ENCODE results near the gene ZPBP.
"Not testable (repeated sequence)": the region's sequence is repeated elsewhere in the genome, so short reads cannot be mapped to it uniquely, and the experiment has no call there.

- not testable (repeated sequence) for TF ChIP-seq CTCF (conservative IDR thresholded peaks at IDR 0.05; ENCODE audit: low read depth, low read length); EZH2 (IDR thresholded peaks at IDR 0.05; ENCODE audit: borderline replicate concordance, low read depth, low read length, poor library complexity, severe bottlenecking)
Measured at GRCh38 chr7:50041165-50041564, 51.9 kb downstream of the ZPBP start.

Data from A673 (cell line).